Heart right ventricle (tissue), 16 donors: ENCODE measurements around the gene EEA1. TPM values are rescaled to one million over a fixed set of nuclear protein-coding genes. Genes with fewer than 3 reads are reported as not detected.

Source experiments
- ATAC-seq, 8 donors: fragments of 200-7000 bp; cut with Tn5 transposase; one replicate each; pipeline ENCODE4 v1.9.1; 2020; ENCODE audit warnings: mild to moderate bottlenecking in 8 of 8, moderate library complexity in 8 of 8, moderate number of reproducible peaks in 1 of 8
- DNase-seq, 2 donors: peaks; one replicate each; pipeline ENCODE4 v3.0.0-alpha.2; 2020
- H3K27ac ChIP-seq, 10 donors: fragments of 200-600 bp; sonication (generic) in 2 of 10; one replicate each; pipeline versions ENCODE4 v1.5.0 to v1.8.0; 2020 to 2022; ENCODE audit warnings: mild to moderate bottlenecking in 3 of 10
- H3K27me3 ChIP-seq, 7 donors: fragments of 200-600 bp; one replicate each; pipeline ENCODE4 v1.8.0; 2021 to 2022; ENCODE audit warnings: mild to moderate bottlenecking in 2 of 7
- H3K36me3 ChIP-seq, 9 donors: fragments of 200-600 bp; sonication (generic) in 1 of 9; one replicate each; pipeline versions ENCODE4 v1.5.0 to v1.8.0; 2020 to 2022; ENCODE audit warnings: mild to moderate bottlenecking in 2 of 9
- H3K4me1 ChIP-seq, 9 donors: fragments of 200-600 bp; sonication (generic) in 1 of 9; one replicate each; pipeline versions ENCODE4 v1.5.0 to v1.8.0; 2020 to 2022; ENCODE audit warnings: mild to moderate bottlenecking in 4 of 9
- H3K4me3 ChIP-seq, 10 donors: fragments of 200-600 bp; sonication (generic) in 2 of 10; one replicate each; pipeline versions ENCODE4 v1.5.0 to v1.8.0; 2020 to 2022; ENCODE audit warnings: mild to moderate bottlenecking in 7 of 10, moderate library complexity in 2 of 10
- H3K9me3 ChIP-seq, 11 donors: fragments of 200-600 bp in 10 of 11; sonication (generic) in 2 of 11; one replicate each; pipeline versions ENCODE4 v1.5.0 to v1.8.0; 2013 to 2022; ENCODE audit warnings: mild to moderate bottlenecking in 2 of 11, control low read depth in 1 of 11, moderate library complexity in 1 of 11
- CTCF ChIP-seq, 9 donors: fragments of 200-600 bp; sonication (generic) in 2 of 9; IDR thresholded peaks; one replicate each; pipeline versions ENCODE4 v1.5.0 to v1.8.0; 2021 to 2022; ENCODE audit warnings: antibody characterized with exemption in 9 of 9, mild to moderate bottlenecking in 5 of 9, moderate library complexity in 1 of 9
- WGBS, 2 donors: extraction: QIAGEN DNeasy Blood & Tissue Kit; methylation state at CpG; one replicate each; pipeline ENCODE4 v1.1.7; 2013; ENCODE audit warnings: inconsistent platforms in 1 of 2; 5-methylcytosine and 5-hydroxymethylcytosine counted together
- intact Hi-C, 10 donors: fragments of 100-400 bp; cut with DNase I; formaldehyde crosslinking; loops; one replicate each; pipeline versions ENCODE4 v1.11.1 to v1.14.2; 2022
- polyA plus RNA-seq, 2 donors: library from polyadenylated mRNA; stranded (reverse); fragments of 200-250 nt; gene quantifications; one replicate each; pipeline ENCODE4 v1.2.3, GENCODE V29; 2013
- total RNA-seq, 10 donors: library from RNA; stranded (reverse); fragmentation: NEBNext Ultra II Directional in 3 of 10; extraction: Animal tissue kit (Norgen Biotek cat#: 25700) in 3 of 10; gene quantifications; one replicate each; pipeline versions ENCODE4 v1.2.1 to v1.2.4, GENCODE V29; 2021 to 2023
- donor health status: Arrhythmogenic right ventricular cardiomyopathy.
- donor health status: ischemic (EF 13 %, LVEDD 7.1; RV severe dilation, severe dysfunction).
- donor health status: healthy with polysubstance abuse.
- donor health status: DM: no; HTN: yes; CAD: no.
- donor health status: DM: no; HTN: no; CAD: no.
- donor health status: ischemic (EF 25% LVEDD 6.9; RV normal size, moderate dysfunction).
- donor health status: ischemic (EF 25% LVEDD 5.7; RV mildly dilated, moderate dysfunction).
- donor health status: healthy.
- donor health status: DM: yes; HTN: yes; CAD: no.
- donor health status: Ischemic cardiomyopathy.
- donor health status: ischemic (EF 35%, LVEDD 5.7; RV mildly dilated, moderate dysfunction).
- donor health status: nonischemic (EF 11% LVEDD 7.7; RV severe dilation, severe dysfunction).
- donor health status: DM: yes; HTN: yes; CAD: no.
- donor health status: PGD.
- donor health status: ischemic (EF 29% LVEDD 5.4; RV normal size, mild dysfunction).
- donor health status: nonischemic (EF 23%, LVEDD 6.1; RV moderate dilation, normal function).

The EEA1 gene
- total and polyA plus RNA-seq, 12 donors, result 2.6 to 41.6 (median 30.5) TPM

- intact Hi-C loops, result no loop called here
- Histone ChIP-seq H3K36me3 (peaks cover 0 to 86% (median 12%) of the 10 kb centered on the region in 9 donors), H3K4me1 (peaks cover 0 to 25% (median 13%) of the 10 kb centered on the region in 9 donors)
Measured at GRCh38 chr12:92778525-92778924, 150.6 kb downstream of the EEA1 start.

GRCh38 chr12:92775416-92775815, 153.7 kb downstream of the EEA1 start:
- Histone ChIP-seq H3K9me3 (no peaks in the 10 kb centered on the region), H3K4me3 (no peak overlapping the region), H3K4me1 (peaks cover 0 to 39% (median 17%) of the 10 kb centered on the region in 9 donors), H3K36me3 (peaks cover 0 to 60% (median 12%) of the 10 kb centered on the region in 9 donors), H3K27me3 (no peaks in the 10 kb centered on the region), H3K27ac (no peak overlapping the region)
- ATAC-seq (no peak), DNase-seq (no peak)
- TF ChIP-seq CTCF (IDR thresholded peaks at IDR 0.05), result no peak
- intact Hi-C loops, result no loop called here

More at GRCh38 chr12:92778525-92778924, 150.6 kb downstream of the EEA1 start:
- Histone ChIP-seq H3K27ac (peak overlapping the region in 6 of 10 donors; percentile 13 to 64 (median 46)), H3K9me3 (no peaks in the 10 kb centered on the region), H3K27me3 (no peaks in the 10 kb centered on the region), H3K4me3 (no peak overlapping the region)
- peak in 3 of 8 donors; percentile 34 to 67 (median 59) for ATAC-seq
- no peak for TF ChIP-seq CTCF (IDR thresholded peaks at IDR 0.05)
- DNase-seq, result no peak
- WGBS, 2 donors, result 50 to 56% methylated on average over 3 of the region's 3 CpGs

GRCh38 chr12:92771001-92771400, 158.1 kb downstream of the EEA1 start:
- intact Hi-C loops, result no loop called here
- DNase-seq, result no peak
- no peak overlapping the region for H3K27ac ChIP-seq
- ATAC-seq, result no peak
- H3K9me3 ChIP-seq, result no peaks in the 10 kb centered on the region
- WGBS, 2 donors, result 42 to 62% methylated on average over 1 of the region's 1 CpG
- H3K27me3 ChIP-seq, result no peaks in the 10 kb centered on the region
- TF ChIP-seq CTCF (IDR thresholded peaks at IDR 0.05), result no peak
- H3K4me3 ChIP-seq, result no peak overlapping the region
- H3K4me1 ChIP-seq, result peaks cover 10 to 44% (median 23%) of the 10 kb centered on the region in 9 donors
- peaks cover 0 to 16% (median 0%) of the 10 kb centered on the region in 9 donors for H3K36me3 ChIP-seq

GRCh38 chr12:92769124-92769901, 159.8 kb downstream of the EEA1 start:
- no peak for TF ChIP-seq CTCF (IDR thresholded peaks at IDR 0.05)
- DNase-seq, result no peak
- H3K27ac ChIP-seq, result peak overlapping the region in 7 of 10 donors; percentile 6 to 67 (median 45)

More at GRCh38 chr12:92769124-92769901, 159.8 kb downstream of the EEA1 start:
- H3K27me3 ChIP-seq, result no peaks in the 10 kb centered on the region
- no peaks in the 10 kb centered on the region for H3K36me3 ChIP-seq
- H3K4me1 ChIP-seq, result peaks cover 10 to 44% (median 23%) of the 10 kb centered on the region in 9 donors
- WGBS, 2 donors, result 64 to 72% methylated on average over 4 of the region's 4 CpGs
- intact Hi-C loops, result no loop called here
- H3K9me3 ChIP-seq, result no peaks in the 10 kb centered on the region
- no peak overlapping the region for H3K4me3 ChIP-seq
- peak; percentile 54 to 67 (median 63) for ATAC-seq
